Stomach (tissue), 9 donors: ENCODE data around the gene ZBTB44. TPM values are rescaled to one million over a fixed set of nuclear protein-coding genes. Genes with fewer than 3 reads are reported as not detected.

Experiments
- DNase-seq, 2 donors: peaks; one replicate each; pipeline versions ENCODE4 v3.0.0 to v3.0.0-alpha.2; 2013 to 2019
- H3K27ac ChIP-seq, 5 donors: fragments of 200-600 bp in 4 of 5; sonication (generic) in 4 of 5; one replicate each; pipeline ENCODE4 v1.5.1; 2013 to 2019; ENCODE audit warnings: mild to moderate bottlenecking in 1 of 5, moderate library complexity in 1 of 5
- H3K27me3 ChIP-seq, 3 donors: fragments of 200-600 bp; sonication (generic); one replicate each; pipeline ENCODE4 v1.5.1; 2017 to 2019; ENCODE audit warnings: mixed run types in 1 of 3
- H3K36me3 ChIP-seq, 4 donors: fragments of 200-600 bp; sonication (generic); 1 replicate in 3 of 4; 2 replicates in 1 of 4; pipeline ENCODE4 v1.5.1; 2016 to 2019
- H3K4me1 ChIP-seq, 4 donors: fragments of 200-600 bp; sonication (generic); one replicate each; pipeline ENCODE4 v1.5.1; 2016 to 2019
- H3K4me3 ChIP-seq, 4 donors: fragments of 200-600 bp; sonication (generic) in 3 of 4; one replicate each; pipeline ENCODE4 v1.5.1; 2016 to 2019; ENCODE audit warnings: mild to moderate bottlenecking in 1 of 4
- H3K9me3 ChIP-seq, 4 donors: fragments of 200-600 bp; sonication (generic); one replicate each; pipeline ENCODE4 v1.5.1; 2016 to 2019
- EP300 ChIP-seq: sonication (generic); formaldehyde crosslinking; IDR thresholded peaks from one replicate; pipeline ENCODE4 v1.6.1; 2017; ENCODE audit warnings: antibody characterized with exemption
- POLR2A ChIP-seq, 4 donors: fragments of 450-650 bp; IDR thresholded peaks; one replicate each; pipeline ENCODE4 v1.6.1; 2016; ENCODE audit warnings: antibody characterized with exemption in 4 of 4, control low read depth in 2 of 4, mild to moderate bottlenecking in 1 of 4, moderate library complexity in 1 of 4
- POLR2AphosphoS5 ChIP-seq, 3 donors: sonication (generic); formaldehyde crosslinking; IDR thresholded peaks; one replicate each; pipeline ENCODE4 v1.6.1; 2016; ENCODE audit warnings: antibody characterized with exemption in 3 of 3
- WGBS, 5 donors: extraction: QIAGEN DNeasy Blood & Tissue Kit in 3 of 5; methylation state at CpG; one replicate each; pipeline versions ENCODE4 v1.1.5 to v1.1.7; 2013 to 2018; 5-methylcytosine and 5-hydroxymethylcytosine counted together
- intact Hi-C: fragments of 100-400 bp; cut with DNase I; formaldehyde crosslinking; loops from one replicate; pipeline ENCODE4 v1.15.1; 2023; ENCODE audit warnings: low total_unique reads
- polyA plus RNA-seq, 3 donors: library from polyadenylated mRNA; stranded (reverse); fragments of 200-250 nt; gene quantifications; one replicate each; pipeline ENCODE4 v1.2.3, GENCODE V29; 2013
- total RNA-seq, 5 donors: library from RNA; depleted of rRNA; stranded (reverse); fragments of >200 nt; gene quantifications; one replicate each; pipeline versions ENCODE4 v1.1.0 to v1.2.3, GENCODE V29; 2014 to 2016
- TF ChIP-seq, protein P1 (sequence below), 7 experiments: fragments of 450-650 bp in 4 of 7; fragments of 200-600 bp in 3 of 7; sonication (generic) in 3 of 7; IDR thresholded peaks; one replicate each; pipeline ENCODE4 v1.5.1; 2016 to 2019; ENCODE audit warnings: antibody characterized with exemption in 7 of 7, control low read depth in 2 of 7, mild to moderate bottlenecking in 1 of 7
- donor health status: healthy with polysubstance abuse.
- donor health status: Bipolar disorder and iron deficiency.
- donor health status: healthy.

ZBTB44 gene
- total and polyA plus RNA-seq, 8 donors, result 8.4 to 123 (median 35.9) TPM

- no peak for DNase-seq
- no peaks in the 10 kb centered on the region for H3K36me3 ChIP-seq
Observed at GRCh38 chr11:130279989-130280388, 34.7 kb downstream of the ZBTB44 start.

GRCh38 chr11:130278745-130279144 is 36.0 kb downstream of the ZBTB44 start:
- intact Hi-C loops, result no loop called here
- no peaks in the 10 kb centered on the region for H3K4me1 ChIP-seq
- H3K27me3 ChIP-seq, result no peaks in the 10 kb centered on the region
- DNase-seq, result no peak
- H3K36me3 ChIP-seq, result no peaks in the 10 kb centered on the region
- H3K27ac ChIP-seq, result no peak overlapping the region
- TF ChIP-seq POLR2A (IDR thresholded peaks at IDR 0.05) (no peak), POLR2AphosphoS5 (IDR thresholded peaks at IDR 0.05) (no peak), EP300 (no peak)
- TF ChIP-seq, protein P1, sequence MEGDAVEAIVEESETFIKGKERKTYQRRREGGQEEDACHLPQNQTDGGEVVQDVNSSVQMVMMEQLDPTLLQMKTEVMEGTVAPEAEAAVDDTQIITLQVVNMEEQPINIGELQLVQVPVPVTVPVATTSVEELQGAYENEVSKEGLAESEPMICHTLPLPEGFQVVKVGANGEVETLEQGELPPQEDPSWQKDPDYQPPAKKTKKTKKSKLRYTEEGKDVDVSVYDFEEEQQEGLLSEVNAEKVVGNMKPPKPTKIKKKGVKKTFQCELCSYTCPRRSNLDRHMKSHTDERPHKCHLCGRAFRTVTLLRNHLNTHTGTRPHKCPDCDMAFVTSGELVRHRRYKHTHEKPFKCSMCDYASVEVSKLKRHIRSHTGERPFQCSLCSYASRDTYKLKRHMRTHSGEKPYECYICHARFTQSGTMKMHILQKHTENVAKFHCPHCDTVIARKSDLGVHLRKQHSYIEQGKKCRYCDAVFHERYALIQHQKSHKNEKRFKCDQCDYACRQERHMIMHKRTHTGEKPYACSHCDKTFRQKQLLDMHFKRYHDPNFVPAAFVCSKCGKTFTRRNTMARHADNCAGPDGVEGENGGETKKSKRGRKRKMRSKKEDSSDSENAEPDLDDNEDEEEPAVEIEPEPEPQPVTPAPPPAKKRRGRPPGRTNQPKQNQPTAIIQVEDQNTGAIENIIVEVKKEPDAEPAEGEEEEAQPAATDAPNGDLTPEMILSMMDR (IDR thresholded peaks at IDR 0.05), result no peak
- peaks cover 0 to 14% (median 5%) of the 10 kb centered on the region in 4 donors for H3K9me3 ChIP-seq
- 91 to 97% (median 95%) methylated on average over 1 of the region's 1 CpG for WGBS, 5 donors
- no peak overlapping the region for H3K4me3 ChIP-seq

More at GRCh38 chr11:130279989-130280388, 34.7 kb downstream of the ZBTB44 start:
- TF ChIP-seq POLR2A (IDR thresholded peaks at IDR 0.05), result no peak
- H3K27me3 ChIP-seq, result no peaks in the 10 kb centered on the region
- no peak overlapping the region for H3K27ac ChIP-seq
- WGBS, 5 donors, result 79 to 87% (median 83%) methylated on average over 4 of the region's 4 CpGs
- intact Hi-C loops, result no loop called here
- H3K4me3 ChIP-seq, result no peak overlapping the region
- H3K9me3 ChIP-seq, result peaks cover 0 to 14% (median 5%) of the 10 kb centered on the region in 4 donors
- no peaks in the 10 kb centered on the region for H3K4me1 ChIP-seq

GRCh38 chr11:130278151-130278550 is 36.6 kb downstream of the ZBTB44 start:
- Histone ChIP-seq H3K27me3 (no peaks in the 10 kb centered on the region), H3K9me3 (peaks cover 0 to 14% (median 5%) of the 10 kb centered on the region in 4 donors), H3K36me3 (no peaks in the 10 kb centered on the region), H3K4me1 (no peaks in the 10 kb centered on the region), H3K27ac (no peak overlapping the region), H3K4me3 (no peak overlapping the region)
- no peak for TF ChIP-seq POLR2A (IDR thresholded peaks at IDR 0.05)
- no peak for TF ChIP-seq POLR2AphosphoS5 (IDR thresholded peaks at IDR 0.05)
- no peak for TF ChIP-seq EP300
- TF ChIP-seq, protein P1 (IDR thresholded peaks at IDR 0.05), result no peak
- intact Hi-C loops, result no loop called here
- 85 to 94% (median 93%) methylated on average over 3 of the region's 3 CpGs for WGBS, 5 donors
- DNase-seq, result no peak

- no peak overlapping the region for H3K27ac ChIP-seq
- no peak for TF ChIP-seq POLR2A (IDR thresholded peaks at IDR 0.05)
- no peak for TF ChIP-seq POLR2AphosphoS5 (IDR thresholded peaks at IDR 0.05)
- TF ChIP-seq, protein P1 (IDR thresholded peaks at IDR 0.05), result no peak
- TF ChIP-seq EP300, result no peak
- H3K4me3 ChIP-seq, result no peak overlapping the region
- no peaks in the 10 kb centered on the region for H3K27me3 ChIP-seq
- H3K36me3 ChIP-seq, result peaks cover 0 to 15% (median 10%) of the 10 kb centered on the region in 4 donors
- intact Hi-C loops, result no loop called here
- H3K4me1 ChIP-seq, result no peaks in the 10 kb centered on the region
- no peak for DNase-seq
- H3K9me3 ChIP-seq, result no peaks in the 10 kb centered on the region
- 69 to 96% (median 95%) methylated on average over 2 of the region's 2 CpGs for WGBS, 5 donors
Observed at GRCh38 chr11:130272336-130272735, 42.4 kb downstream of the ZBTB44 start.

DNA sequence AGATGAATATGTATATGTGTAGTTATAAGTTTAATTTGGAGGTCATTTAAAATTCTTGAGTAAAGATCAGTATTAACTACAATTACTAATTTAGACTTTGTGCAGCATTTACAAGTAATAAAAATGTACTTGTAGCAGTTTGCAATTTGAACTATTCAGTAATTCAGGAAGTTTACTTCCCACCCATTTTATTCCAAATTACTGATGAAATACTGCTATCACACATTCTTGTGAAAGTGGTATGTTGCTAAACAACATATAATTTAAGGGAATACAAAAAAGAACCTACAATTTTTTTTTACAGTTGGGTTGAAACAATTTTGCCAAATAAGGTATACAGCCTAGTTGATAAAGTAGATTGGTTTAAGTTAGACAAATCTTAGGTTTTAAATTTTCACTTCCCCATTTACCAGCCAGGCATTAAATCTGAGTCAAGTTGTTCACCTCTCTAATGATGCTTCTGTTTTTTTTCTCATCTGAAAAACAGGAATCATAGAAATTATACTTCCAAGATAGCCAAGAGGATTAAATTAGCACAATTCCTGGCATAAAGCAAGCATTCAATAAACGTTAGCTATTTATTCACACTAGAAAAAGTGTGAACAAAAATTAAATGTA is 45.3 kb downstream of the ZBTB44 start:
- intact Hi-C loops, result no loop called here
- 57 to 80% (median 67%) methylated on average over 1 of the region's 1 CpG for WGBS, 5 donors
- Histone ChIP-seq H3K4me1 (no peaks in the 10 kb centered on the region), H3K36me3 (peaks cover 0 to 34% (median 22%) of the 10 kb centered on the region in 4 donors), H3K9me3 (no peaks in the 10 kb centered on the region), H3K27ac (no peak overlapping the region), H3K27me3 (no peaks in the 10 kb centered on the region), H3K4me3 (no peak overlapping the region)
- TF ChIP-seq EP300 (no peak), POLR2AphosphoS5 (IDR thresholded peaks at IDR 0.05) (no peak), POLR2A (IDR thresholded peaks at IDR 0.05) (no peak)
- TF ChIP-seq, protein P1 (IDR thresholded peaks at IDR 0.05), result no peak
- DNase-seq, result no peak
